B cell (primary cell): ENCODE results near the gene ANGPTL5. TPM values are rescaled to one million over a fixed set of nuclear protein-coding genes. Genes with fewer than 3 reads are reported as not detected.

Experiments
- ATAC-seq: fragments of 200-7000 bp; cut with Tn5 transposase; one replicate; pipeline ENCODE4 v1.10.0; 2021; ENCODE audit warnings: low read depth, mild to moderate bottlenecking, moderate number of reproducible peaks, moderate library complexity
- CTCF ChIA-PET: fragments of 350-600 bp; sonication (Branson Sonifier 250); formaldehyde crosslinking; loops from one replicate; lab custom pipeline; 2021; ENCODE audit warnings: antibody characterized with exemption, inconsistent platforms; lab: Charles Lee
- POLR2A ChIA-PET: fragments of 350-600 bp; sonication (Branson Sonifier 250); formaldehyde crosslinking; loops from one replicate; lab custom pipeline; 2021; ENCODE audit warnings: antibody characterized with exemption; lab: Charles Lee
- DNase-seq: peaks from one replicate; pipeline ENCODE4 v3.0.0; 2013
- H2AFZ ChIP-seq: 2 replicates; pipeline ENCODE4 v1.6.1; 2012; ENCODE audit warnings: mild to moderate bottlenecking, low read depth, low read length; ENCODE audit not compliant: insufficient read depth, poor library complexity, severe bottlenecking
- H3K27ac ChIP-seq, 2 donors: 1 replicate in 1 of 2; 2 replicates in 1 of 2; pipeline ENCODE4 v1.5.1; 2012 to 2013; ENCODE audit warnings: low read length in 2 of 2, mild to moderate bottlenecking in 2 of 2, moderate library complexity in 1 of 2
- H3K27me3 ChIP-seq, 4 experiments: fragments of 200-600 bp in 1 of 4; sonication (generic) in 1 of 4; replicated peaks in 1 of 4; 1 replicate in 2 of 4; 2 replicates in 2 of 4; pipeline versions ENCODE4 v1.6.1 to v1.7.0; 2013 to 2016; ENCODE audit warnings: low read length in 3 of 4, mild to moderate bottlenecking in 2 of 4, mixed read lengths in 1 of 4, moderate library complexity in 1 of 4; ENCODE audit not compliant: insufficient read depth in 4 of 4, control insufficient read depth in 3 of 4; ENCODE audit errors: control extremely low read depth in 1 of 4
- H3K36me3 ChIP-seq, 2 experiments: replicated peaks in 1 of 2; 1 replicate in 1 of 2; 2 replicates in 1 of 2; pipeline versions ENCODE4 v1.6.1 to v1.7.1; 2013; ENCODE audit warnings: low read length in 1 of 2; ENCODE audit not compliant: insufficient read depth in 2 of 2, control insufficient read depth in 1 of 2; ENCODE audit errors: control extremely low read depth in 1 of 2, extremely low read depth in 1 of 2
- H3K4me1 ChIP-seq, 2 donors: fragments of 200-600 bp in 1 of 2; sonication (generic) in 1 of 2; 1 replicate in 1 of 2; 2 replicates in 1 of 2; pipeline versions ENCODE4 v1.5.1 to v1.6.1; 2013 to 2017; ENCODE audit warnings: low read length in 2 of 2; ENCODE audit not compliant: control insufficient read depth in 2 of 2, insufficient read depth in 2 of 2
- H3K4me2 ChIP-seq: replicated peaks from 2 replicates; pipeline ENCODE3; 2012; ENCODE audit warnings: mild to moderate bottlenecking, low read depth, low read length; ENCODE audit not compliant: poor library complexity, severe bottlenecking
- H3K4me3 ChIP-seq, 5 experiments: fragments of 200-600 bp in 1 of 5; sonication (generic) in 1 of 5; 1 replicate in 3 of 5; 2 replicates in 2 of 5; pipeline versions ENCODE4 v1.5.1 to v1.7.0; 2011 to 2016; ENCODE audit warnings: low read length in 4 of 5, mild to moderate bottlenecking in 4 of 5, low read depth in 2 of 5, control low read depth in 1 of 5, moderate library complexity in 1 of 5; ENCODE audit not compliant: insufficient read depth in 1 of 5; ENCODE audit errors: control extremely low read depth in 1 of 5, extremely low read depth in 1 of 5
- H3K79me2 ChIP-seq: fragments of 200-600 bp; sonication (generic); one replicate; pipeline ENCODE4 v1.6.0; 2016; ENCODE audit warnings: low read length; ENCODE audit not compliant: control insufficient read depth, insufficient read depth
- H3K9ac ChIP-seq: fragments of 200-600 bp; sonication (generic); 2 replicates; pipeline ENCODE4 v1.6.1; 2017; ENCODE audit warnings: mild to moderate bottlenecking, low read length, moderate library complexity
- H3K9me3 ChIP-seq, 3 donors: one replicate each; pipeline versions ENCODE4 v1.6.1 to v1.7.1; 2013; ENCODE audit warnings: low read length in 2 of 3; ENCODE audit not compliant: control insufficient read depth in 2 of 3, insufficient read depth in 1 of 3; ENCODE audit errors: control extremely low read depth in 1 of 3
- H4K20me1 ChIP-seq: 2 replicates; pipeline ENCODE4 v1.6.0; 2012; ENCODE audit warnings: mild to moderate bottlenecking, low read length; ENCODE audit not compliant: insufficient read depth, control insufficient read depth, poor library complexity, severe bottlenecking
- H3K27ac Mint-ChIP-seq: one replicate; pipeline ENCODE4 v1.8.0; 2021; ENCODE audit warnings: mixed read lengths
- H3K27me3 Mint-ChIP-seq: one replicate; pipeline ENCODE4 v1.8.0; 2021; ENCODE audit warnings: mixed read lengths
- H3K4me1 Mint-ChIP-seq: one replicate; pipeline ENCODE4 v1.8.0; 2021; ENCODE audit warnings: mixed read lengths
- H3K4me3 Mint-ChIP-seq: one replicate; pipeline ENCODE4 v1.8.0; 2021; ENCODE audit warnings: mixed read lengths
- H3K9me3 Mint-ChIP-seq: one replicate; pipeline ENCODE4 v1.8.0; 2022; ENCODE audit warnings: mixed read lengths; ENCODE audit not compliant: insufficient read depth
- EZH2 ChIP-seq: IDR thresholded peaks from 2 replicates; pipeline ENCODE4 v1.6.1; 2012; ENCODE audit warnings: borderline replicate concordance, low read depth, mild to moderate bottlenecking, moderate library complexity, low read length; ENCODE audit not compliant: insufficient read depth, poor library complexity, severe bottlenecking
- WGBS: methylation state at CpG from one replicate; pipeline ENCODE4 v1.1.5; 2013; ENCODE audit warnings: missing lambda C conversion rate; ENCODE audit not compliant: insufficient coverage; 5-methylcytosine and 5-hydroxymethylcytosine counted together
- intact Hi-C: fragments of 100-400 bp; cut with micrococcal nuclease; formaldehyde crosslinking; loops from one replicate; pipeline ENCODE4 v1.10.0; 2022
- polyA plus RNA-seq: library from polyadenylated mRNA; depleted of rRNA; stranded (reverse); fragments of >200 nt; gene quantifications from 2 replicates; pipeline ENCODE4 v1.2.3, GENCODE V29; 2012
- total RNA-seq, 2 donors: library from RNA; stranded (reverse); fragments of 120-200 nt in 1 of 2; gene quantifications; 1 replicate in 1 of 2; 2 replicates in 1 of 2; pipeline versions ENCODE4 v1.2.3 to v1.2.4, GENCODE V29; 2013 to 2022
- TF ChIP-seq, protein P1 (sequence below): fragments of 200-600 bp; IDR thresholded peaks from one replicate; pipeline ENCODE4 v1.8.0; 2022; ENCODE audit warnings: antibody characterized with exemption, mild to moderate bottlenecking

The ANGPTL5 gene
- total and polyA plus RNA-seq, 2 donors (not counting 1 experiment from before 2014, with no cell fraction given), result not detected

DNA sequence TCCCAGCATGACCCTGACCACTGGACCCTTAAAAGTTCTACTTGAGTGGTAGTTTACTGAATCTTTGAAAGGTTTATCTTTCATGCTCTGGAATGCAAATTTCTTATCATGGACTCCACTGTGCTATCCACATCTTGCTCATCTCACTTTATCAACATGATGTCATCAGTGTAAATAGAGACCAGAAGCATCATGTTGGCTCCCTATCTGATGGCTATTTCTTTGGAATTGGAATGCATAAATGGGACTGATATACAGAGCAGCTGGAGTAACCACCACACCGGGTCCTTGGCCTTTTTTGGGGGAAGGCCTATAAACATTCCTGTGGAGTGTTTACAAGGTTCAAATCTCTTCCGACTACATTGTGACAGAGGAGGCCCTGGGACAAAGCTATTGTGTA lies 75.6 kb downstream of the ANGPTL5 start:
- DNase-seq, result no peak
- WGBS, result 100% methylated on average over 1 of the region's 2 CpGs
- Histone ChIP-seq H3K27ac (no peak overlapping the region), H2AFZ (no peak overlapping the region), H3K79me2 (no peaks in the 10 kb centered on the region), H3K36me3 (no peaks in the 10 kb centered on the region), H4K20me1 (no peaks in the 10 kb centered on the region), H3K4me2 (no peak overlapping the region), H3K9me3 (no peaks in the 10 kb centered on the region), H3K4me1 (no peaks in the 10 kb centered on the region), H3K9ac (no peak overlapping the region), H3K4me3 (no peak overlapping the region), H3K27me3 (no peaks in the 10 kb centered on the region)
- H3K27ac Mint-ChIP-seq, result no peak overlapping the region
- H3K4me1 Mint-ChIP-seq, result no peaks in the 10 kb centered on the region
- intact Hi-C loops, result loop anchor here (10.0 kb wide), 1 partner anchor 1266 kb away; no protein-coding TSS in a partner anchor
- H3K27me3 Mint-ChIP-seq, result no peaks in the 10 kb centered on the region
- no peak for TF ChIP-seq EZH2
- TF ChIP-seq, protein P1, sequence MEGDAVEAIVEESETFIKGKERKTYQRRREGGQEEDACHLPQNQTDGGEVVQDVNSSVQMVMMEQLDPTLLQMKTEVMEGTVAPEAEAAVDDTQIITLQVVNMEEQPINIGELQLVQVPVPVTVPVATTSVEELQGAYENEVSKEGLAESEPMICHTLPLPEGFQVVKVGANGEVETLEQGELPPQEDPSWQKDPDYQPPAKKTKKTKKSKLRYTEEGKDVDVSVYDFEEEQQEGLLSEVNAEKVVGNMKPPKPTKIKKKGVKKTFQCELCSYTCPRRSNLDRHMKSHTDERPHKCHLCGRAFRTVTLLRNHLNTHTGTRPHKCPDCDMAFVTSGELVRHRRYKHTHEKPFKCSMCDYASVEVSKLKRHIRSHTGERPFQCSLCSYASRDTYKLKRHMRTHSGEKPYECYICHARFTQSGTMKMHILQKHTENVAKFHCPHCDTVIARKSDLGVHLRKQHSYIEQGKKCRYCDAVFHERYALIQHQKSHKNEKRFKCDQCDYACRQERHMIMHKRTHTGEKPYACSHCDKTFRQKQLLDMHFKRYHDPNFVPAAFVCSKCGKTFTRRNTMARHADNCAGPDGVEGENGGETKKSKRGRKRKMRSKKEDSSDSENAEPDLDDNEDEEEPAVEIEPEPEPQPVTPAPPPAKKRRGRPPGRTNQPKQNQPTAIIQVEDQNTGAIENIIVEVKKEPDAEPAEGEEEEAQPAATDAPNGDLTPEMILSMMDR, result no peak
- no peak for ATAC-seq
- CTCF ChIA-PET, result interaction anchor here (0.7 kb wide), 2 partner anchors 8 to 167 kb away, joined by 3 read pairs; no protein-coding TSS in a partner anchor
- POLR2A ChIA-PET, result no interaction called here
- H3K4me3 Mint-ChIP-seq, result no peak overlapping the region
- no peaks in the 10 kb centered on the region for H3K9me3 Mint-ChIP-seq

Other genes starting within 250 kb of the ANGPTL5 start
- 9.1 and 9.4 TPM in 2 replicates for gene CEP126, start 1.5 kb downstream of the ANGPTL5 start, total RNA-seq
- gene CEP126, start 1.5 kb downstream of the ANGPTL5 start, polyA plus RNA-seq, result 1.00 and 1.1 TPM in 2 replicates
- not detected in 2 replicates for gene CFAP300, start 130.9 kb upstream of the ANGPTL5 start, total RNA-seq
- not detected in 2 replicates for gene CFAP300, start 130.9 kb upstream of the ANGPTL5 start, polyA plus RNA-seq
- gene YAP1, start 193.9 kb upstream of the ANGPTL5 start, total RNA-seq, result not detected in 2 replicates
- not detected in 2 replicates for gene YAP1, start 193.9 kb upstream of the ANGPTL5 start, polyA plus RNA-seq